ENCODE results near the gene SCARB1.
A peak's percentile ranks its signal among the peaks of the same experiment; 100 is the strongest.

Gene SCARB1

DNA sequence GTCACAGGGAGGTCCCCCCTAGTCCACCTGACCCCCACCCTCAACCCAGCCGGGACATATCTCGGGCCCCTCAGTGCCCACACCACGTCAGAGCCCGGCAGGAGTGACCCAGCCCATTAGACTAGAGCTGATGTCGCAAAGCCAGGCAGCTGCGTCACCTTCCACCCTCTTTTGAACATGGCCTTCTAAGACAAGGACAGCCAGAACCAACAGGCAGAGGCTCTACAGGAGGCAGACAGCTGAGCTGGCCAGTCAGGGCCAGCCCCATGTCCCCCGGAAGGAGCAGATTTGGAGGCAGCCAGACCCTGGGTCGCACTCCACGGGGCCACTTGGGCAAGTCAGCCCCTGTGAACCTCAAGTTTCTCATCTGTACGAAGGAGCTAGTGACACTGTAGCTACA is 44.1 kb downstream of the SCARB1 start:
- Histone ChIP-seq H3K9ac (ENCODE audit: low read depth, low read length, poor library complexity) (no peak overlapping the region), H3K4me1 (ENCODE audit: control insufficient read depth in 2 of 2, insufficient read depth in 1 of 2, low read depth in 1 of 2, low read length in 2 of 2) (peaks cover 1 to 3% of the 10 kb centered on the region in 2 donors), H3K14ac (ENCODE audit: low read length) (no peak overlapping the region), H3K27me3 (ENCODE audit: control insufficient read depth in 3 of 3, insufficient read depth in 3 of 3, low read depth in 1 of 3, low read length in 3 of 3) (no peaks in the 10 kb centered on the region), H2BK15ac (ENCODE audit: low read length) (no peak overlapping the region), H3K18ac (ENCODE audit: low read length) (no peak overlapping the region), H2BK5ac (ENCODE audit: low read length) (no peak overlapping the region), H3K9me3 (replicated peaks in 1 of 2; ENCODE audit: control insufficient read depth in 2 of 2, insufficient read depth in 1 of 2, low read depth in 1 of 2, low read length in 2 of 2) (peaks cover 0 to 4% of the 10 kb centered on the region in 2 donors), H3K79me1 (ENCODE audit: low read depth, low read length) (no peaks in the 10 kb centered on the region), H4K91ac (ENCODE audit: low read depth, low read length, poor library complexity) (no peak overlapping the region), H2BK120ac (ENCODE audit: low read depth, low read length) (no peak overlapping the region), H3K4ac (ENCODE audit: low read length) (no peak overlapping the region), H2BK12ac (ENCODE audit: low read length) (no peak overlapping the region), H2AK5ac (ENCODE audit: low read depth, low read length) (no peak overlapping the region), H2AFZ (ENCODE audit: low read length) (no peak overlapping the region), H3K4me3 (ENCODE audit: low read length in 2 of 2) (no peak overlapping the region), H3K23ac (ENCODE audit: low read depth, low read length, poor library complexity) (no peak overlapping the region), H4K8ac (ENCODE audit: low read depth, low read length) (no peak overlapping the region), H3K27ac (replicated peaks; ENCODE audit: low read length) (no peak overlapping the region), H3K4me2 (ENCODE audit: insufficient read depth, low read length, poor library complexity, severe bottlenecking) (no peak overlapping the region), H3K36me3 (replicated peaks in 1 of 2; ENCODE audit: control insufficient read depth in 2 of 2, insufficient read depth in 2 of 2, low read length in 2 of 2) (peaks cover 0 to 5% of the 10 kb centered on the region in 2 donors)
- DNase-seq (ENCODE audit: low spot score) = no peak
- WGBS, 2 donors (ENCODE audit: extremely low coverage in 2 of 2, insufficient read length in 2 of 2, insufficient replicate concordance in 1 of 2) = no CpG with 5 or more reads among the region's 10 CpGs

DNA sequence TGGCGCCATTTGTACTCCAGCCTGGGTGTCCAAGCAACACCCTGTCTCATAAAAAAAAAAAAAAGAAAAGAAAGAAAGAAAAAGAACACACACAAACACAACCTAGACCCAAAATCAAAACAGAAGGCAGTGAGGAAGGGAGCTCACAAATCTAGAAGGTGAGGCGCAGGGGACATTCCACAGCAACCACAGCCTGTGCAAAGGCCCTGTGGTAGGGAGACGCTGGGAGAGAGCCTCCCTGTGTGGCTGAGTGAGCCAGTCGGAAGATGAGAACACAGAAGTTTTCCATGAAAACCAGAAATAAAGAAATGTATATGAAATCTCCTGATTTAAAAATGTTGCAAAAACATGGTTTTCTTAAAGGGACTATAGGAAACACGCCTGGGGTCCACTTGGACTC is 44.6 kb downstream of the SCARB1 start:
- WGBS, 2 donors (ENCODE audit: extremely low coverage in 2 of 2, insufficient read length in 2 of 2, insufficient replicate concordance in 1 of 2) = no CpG with 5 or more reads among the region's 5 CpGs
- no peak overlapping the region for H3K14ac ChIP-seq (ENCODE audit: low read length)
- no peak overlapping the region for H2BK15ac ChIP-seq (ENCODE audit: low read length)
- H3K23ac ChIP-seq (ENCODE audit: low read depth, low read length, poor library complexity) = no peak overlapping the region
- no peak for DNase-seq (ENCODE audit: low spot score)
- peaks cover 0 to 3% of the 10 kb centered on the region in 2 donors for H3K4me1 ChIP-seq (ENCODE audit: control insufficient read depth in 2 of 2, insufficient read depth in 1 of 2, low read depth in 1 of 2, low read length in 2 of 2)
- no peak overlapping the region for H4K8ac ChIP-seq (ENCODE audit: low read depth, low read length)
- H2BK5ac ChIP-seq (ENCODE audit: low read length) = no peak overlapping the region
- H3K27ac ChIP-seq (replicated peaks; ENCODE audit: low read length) = no peak overlapping the region
- H3K36me3 ChIP-seq (replicated peaks in 1 of 2; ENCODE audit: control insufficient read depth in 2 of 2, insufficient read depth in 2 of 2, low read length in 2 of 2) = peaks cover 0 to 9% of the 10 kb centered on the region in 2 donors
- H3K4me3 ChIP-seq (ENCODE audit: low read length in 2 of 2) = no peak overlapping the region
- no peak overlapping the region for H3K18ac ChIP-seq (ENCODE audit: low read length)
- H2BK12ac ChIP-seq (ENCODE audit: low read length) = no peak overlapping the region
- H3K27me3 ChIP-seq (ENCODE audit: control insufficient read depth in 3 of 3, insufficient read depth in 3 of 3, low read depth in 1 of 3, low read length in 3 of 3) = no peaks in the 10 kb centered on the region
- H3K9me3 ChIP-seq (replicated peaks in 1 of 2; ENCODE audit: control insufficient read depth in 2 of 2, insufficient read depth in 1 of 2, low read depth in 1 of 2, low read length in 2 of 2) = peaks cover 0 to 4% of the 10 kb centered on the region in 2 donors
- H4K91ac ChIP-seq (ENCODE audit: low read depth, low read length, poor library complexity) = no peak overlapping the region
- H3K9ac ChIP-seq (ENCODE audit: low read depth, low read length, poor library complexity) = no peak overlapping the region
- H2AFZ ChIP-seq (ENCODE audit: low read length) = no peak overlapping the region
- H3K79me1 ChIP-seq (ENCODE audit: low read depth, low read length) = no peaks in the 10 kb centered on the region
- no peak overlapping the region for H2AK5ac ChIP-seq (ENCODE audit: low read depth, low read length)
- no peak overlapping the region for H2BK120ac ChIP-seq (ENCODE audit: low read depth, low read length)
- H3K4ac ChIP-seq (ENCODE audit: low read length) = no peak overlapping the region
- H3K4me2 ChIP-seq (ENCODE audit: insufficient read depth, low read length, poor library complexity, severe bottlenecking) = no peak overlapping the region

DNA sequence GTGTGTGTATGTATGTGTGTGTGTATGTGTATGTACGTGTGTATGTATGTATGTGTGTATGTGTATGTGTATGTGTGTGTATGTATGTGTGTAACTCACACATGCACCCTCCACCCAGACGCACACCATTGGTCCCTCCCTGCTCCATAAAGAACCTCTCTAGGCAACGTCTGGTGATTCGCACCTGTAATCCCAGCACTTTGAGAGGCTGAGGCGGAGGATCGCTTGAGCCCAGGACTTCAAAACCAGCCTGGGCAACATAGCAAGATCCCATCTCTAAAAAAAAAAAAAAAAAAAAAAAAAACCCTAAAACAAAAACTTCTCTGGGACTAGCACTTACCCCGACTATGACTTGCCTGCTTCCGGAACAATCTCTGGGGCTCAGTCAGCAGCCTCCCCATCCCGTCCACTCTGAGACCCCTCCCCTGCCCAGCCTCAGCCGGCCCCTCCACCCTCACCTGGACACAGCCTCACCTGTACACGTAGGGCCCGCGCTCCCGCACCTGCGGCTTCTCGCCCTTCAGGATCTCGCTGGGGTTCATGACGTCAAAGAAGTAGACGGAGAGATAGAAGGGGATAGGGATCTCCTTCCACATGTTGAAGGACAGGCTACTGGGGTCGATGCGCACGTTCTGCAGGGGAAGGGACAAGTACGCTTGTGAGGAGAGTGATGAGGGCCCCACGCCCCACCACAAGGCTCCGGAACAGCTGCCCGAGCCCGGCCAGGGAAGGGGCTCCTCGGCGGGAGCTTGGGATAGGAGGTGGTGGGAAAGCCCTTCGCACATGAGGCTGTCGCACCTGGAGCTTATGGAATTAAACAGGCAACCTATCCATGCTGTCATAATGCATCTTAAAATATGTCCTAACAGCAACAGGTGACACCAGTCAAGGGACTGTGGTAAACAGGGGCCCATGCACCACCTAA is 46.3 kb downstream of the SCARB1 start:
- H3K4me1 ChIP-seq (ENCODE audit: control insufficient read depth in 2 of 2, insufficient read depth in 1 of 2, low read depth in 1 of 2, low read length in 2 of 2) = peaks cover 0 to 3% of the 10 kb centered on the region in 2 donors
- H3K79me1 ChIP-seq (ENCODE audit: low read depth, low read length) = no peaks in the 10 kb centered on the region
- no peak overlapping the region for H4K91ac ChIP-seq (ENCODE audit: low read depth, low read length, poor library complexity)
- no peak overlapping the region for H3K9ac ChIP-seq (ENCODE audit: low read depth, low read length, poor library complexity)
- H3K9me3 ChIP-seq (replicated peaks in 1 of 2; ENCODE audit: control insufficient read depth in 2 of 2, insufficient read depth in 1 of 2, low read depth in 1 of 2, low read length in 2 of 2) = no peaks in the 10 kb centered on the region
- peak overlapping the region; percentile 9 for H3K18ac ChIP-seq (ENCODE audit: low read length)
- no peak overlapping the region for H2BK5ac ChIP-seq (ENCODE audit: low read length)
- peaks cover 0 to 27% of the 10 kb centered on the region in 2 donors for H3K36me3 ChIP-seq (replicated peaks in 1 of 2; ENCODE audit: control insufficient read depth in 2 of 2, insufficient read depth in 2 of 2, low read length in 2 of 2)
- H3K4me2 ChIP-seq (ENCODE audit: insufficient read depth, low read length, poor library complexity, severe bottlenecking) = no peak overlapping the region
- no peak overlapping the region for H2BK120ac ChIP-seq (ENCODE audit: low read depth, low read length)
- H3K23ac ChIP-seq (ENCODE audit: low read depth, low read length, poor library complexity) = no peak overlapping the region
- H2AK5ac ChIP-seq (ENCODE audit: low read depth, low read length) = peak overlapping the region; percentile 73
- H4K8ac ChIP-seq (ENCODE audit: low read depth, low read length) = no peak overlapping the region
- no peak overlapping the region for H3K4ac ChIP-seq (ENCODE audit: low read length)
- H3K27ac ChIP-seq (replicated peaks; ENCODE audit: low read length) = no peak overlapping the region
- H3K27me3 ChIP-seq (ENCODE audit: control insufficient read depth in 3 of 3, insufficient read depth in 3 of 3, low read depth in 1 of 3, low read length in 3 of 3) = no peaks in the 10 kb centered on the region
- H3K4me3 ChIP-seq (ENCODE audit: low read length in 2 of 2) = no peak overlapping the region
- no peak overlapping the region for H2AFZ ChIP-seq (ENCODE audit: low read length)
- WGBS, 2 donors (ENCODE audit: extremely low coverage in 2 of 2, insufficient read length in 2 of 2, insufficient replicate concordance in 1 of 2) = no CpG with 5 or more reads among the region's 31 CpGs
- no peak overlapping the region for H2BK12ac ChIP-seq (ENCODE audit: low read length)
- no peak for DNase-seq (ENCODE audit: low spot score)
- no peak overlapping the region for H2BK15ac ChIP-seq (ENCODE audit: low read length)
- H3K14ac ChIP-seq (ENCODE audit: low read length) = peak overlapping the region; percentile 47

DNA sequence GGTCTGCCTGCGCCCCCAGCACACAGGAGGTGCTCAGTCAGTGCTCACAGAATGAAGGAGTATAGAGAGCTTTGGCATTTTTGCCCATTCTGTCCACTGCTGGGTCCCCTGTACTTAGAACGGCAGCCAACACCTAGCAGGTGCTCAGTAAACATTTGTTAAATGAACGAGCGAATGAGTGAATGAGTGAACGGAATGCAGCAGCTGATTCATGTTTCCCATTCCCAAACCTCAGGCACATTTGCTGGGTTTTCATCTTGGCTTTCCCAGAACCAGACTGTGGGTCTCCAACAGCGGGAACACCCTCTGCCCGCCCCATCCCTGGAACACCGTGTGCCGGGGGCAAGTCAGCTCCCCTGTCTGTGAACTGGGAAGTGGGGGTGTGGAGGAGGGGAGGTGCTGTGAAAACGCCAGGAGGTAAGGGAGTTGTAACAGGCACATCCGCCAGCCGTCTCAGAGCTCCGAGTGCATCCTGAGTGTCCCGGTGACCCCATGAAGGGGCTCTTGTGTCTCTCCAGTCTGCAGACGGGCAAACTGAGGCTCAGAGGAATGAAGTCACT is 47.3 kb downstream of the SCARB1 start:
- no CpG with 5 or more reads among the region's 15 CpGs for WGBS, 2 donors (ENCODE audit: extremely low coverage in 2 of 2, insufficient read length in 2 of 2, insufficient replicate concordance in 1 of 2)

More for the DNA sequence above, 47.3 kb downstream of the SCARB1 start:
- no peak overlapping the region for H4K91ac ChIP-seq (ENCODE audit: low read depth, low read length, poor library complexity)
- H3K9ac ChIP-seq (ENCODE audit: low read depth, low read length, poor library complexity) = no peak overlapping the region
- H3K4me2 ChIP-seq (ENCODE audit: insufficient read depth, low read length, poor library complexity, severe bottlenecking) = no peak overlapping the region
- no peaks in the 10 kb centered on the region for H3K27me3 ChIP-seq (ENCODE audit: control insufficient read depth in 3 of 3, insufficient read depth in 3 of 3, low read depth in 1 of 3, low read length in 3 of 3)
- H3K23ac ChIP-seq (ENCODE audit: low read depth, low read length, poor library complexity) = no peak overlapping the region
- no peaks in the 10 kb centered on the region for H3K79me1 ChIP-seq (ENCODE audit: low read depth, low read length)
- no peak overlapping the region for H3K18ac ChIP-seq (ENCODE audit: low read length)
- peaks cover 0 to 3% of the 10 kb centered on the region in 2 donors for H3K4me1 ChIP-seq (ENCODE audit: control insufficient read depth in 2 of 2, insufficient read depth in 1 of 2, low read depth in 1 of 2, low read length in 2 of 2)
- no peak overlapping the region for H3K14ac ChIP-seq (ENCODE audit: low read length)
- H3K9me3 ChIP-seq (replicated peaks in 1 of 2; ENCODE audit: control insufficient read depth in 2 of 2, insufficient read depth in 1 of 2, low read depth in 1 of 2, low read length in 2 of 2) = no peaks in the 10 kb centered on the region
- H2BK12ac ChIP-seq (ENCODE audit: low read length) = no peak overlapping the region
- H2BK5ac ChIP-seq (ENCODE audit: low read length) = no peak overlapping the region
- H4K8ac ChIP-seq (ENCODE audit: low read depth, low read length) = no peak overlapping the region
- no peak for DNase-seq (ENCODE audit: low spot score)
- H2BK15ac ChIP-seq (ENCODE audit: low read length) = no peak overlapping the region
- H3K36me3 ChIP-seq (replicated peaks in 1 of 2; ENCODE audit: control insufficient read depth in 2 of 2, insufficient read depth in 2 of 2, low read length in 2 of 2) = peaks cover 0 to 30% of the 10 kb centered on the region in 2 donors
- H3K4ac ChIP-seq (ENCODE audit: low read length) = no peak overlapping the region
- no peak overlapping the region for H2BK120ac ChIP-seq (ENCODE audit: low read depth, low read length)
- no peak overlapping the region for H3K27ac ChIP-seq (replicated peaks; ENCODE audit: low read length)
- no peak overlapping the region for H2AK5ac ChIP-seq (ENCODE audit: low read depth, low read length)
- H2AFZ ChIP-seq (ENCODE audit: low read length) = no peak overlapping the region
- H3K4me3 ChIP-seq (ENCODE audit: low read length in 2 of 2) = no peak overlapping the region
